Hematopoietic multipotent progenitor cell (in vitro differentiated cells): Measurements from ENCODE around the gene CDH18. TPM values are rescaled to one million over a fixed set of nuclear protein-coding genes. Genes with fewer than 3 reads are reported as not detected.

Experiments used
- DNase-seq, 3 donors: peaks; one replicate each; pipeline ENCODE4 v3.0.0-alpha.2; 2011 to 2015; ENCODE audit warnings: low read depth in 2 of 3, low spot score in 2 of 3
- total RNA-seq: library from RNA; depleted of rRNA; stranded (reverse); fragments of >200 nt; gene quantifications from one replicate; pipeline ENCODE4 v1.2.3, GENCODE V29; 2012

The CDH18 gene
- total RNA-seq, 1 donor: not detected

GRCh38 chr5:19751326-19751725, 236.7 kb downstream of the CDH18 start:
- DNase-seq: no peak

- no peak for DNase-seq
Measured at GRCh38 chr5:19745247-19745646, 242.8 kb downstream of the CDH18 start.

GRCh38 chr5:19739671-19740070, 248.3 kb downstream of the CDH18 start:
- DNase-seq: no peak

GRCh38 chr5:19734776-19735175, 253.2 kb downstream of the CDH18 start:
- DNase-seq: no peak

- no peak for DNase-seq
Measured at GRCh38 chr5:19733612-19734495, 254.1 kb downstream of the CDH18 start.

- DNase-seq: no peak
Measured at GRCh38 chr5:19728571-19728970, 259.4 kb downstream of the CDH18 start.

- DNase-seq: no peak
Measured at GRCh38 chr5:19719109-19719508, 268.9 kb downstream of the CDH18 start.

GRCh38 chr5:19713740-19714139, 274.3 kb downstream of the CDH18 start:
- DNase-seq: no peak

GRCh38 chr5:19709403-19709802, 278.6 kb downstream of the CDH18 start:
- DNase-seq: no peak

- DNase-seq: no peak
Measured at GRCh38 chr5:19706776-19707175, 281.2 kb downstream of the CDH18 start.

GRCh38 chr5:19701731-19702130, 286.3 kb downstream of the CDH18 start:
- DNase-seq: no peak

GRCh38 chr5:19694949-19695611, 292.9 kb downstream of the CDH18 start:
- no peak for DNase-seq

- no peak for DNase-seq
Measured at GRCh38 chr5:19690978-19691377, 297.0 kb downstream of the CDH18 start.

- DNase-seq: no peak
Measured at GRCh38 chr5:19685473-19685872, 302.5 kb downstream of the CDH18 start.

GRCh38 chr5:19676895-19677294, 311.1 kb downstream of the CDH18 start:
- no peak for DNase-seq

- no peak for DNase-seq
Measured at GRCh38 chr5:19660679-19661078, 327.3 kb downstream of the CDH18 start.

- DNase-seq: no peak
Measured at GRCh38 chr5:19655627-19656026, 332.4 kb downstream of the CDH18 start.

- no peak for DNase-seq
Measured at GRCh38 chr5:19638461-19638860, 349.5 kb downstream of the CDH18 start.

- DNase-seq: no peak
Measured at GRCh38 chr5:19630876-19631275, 357.1 kb downstream of the CDH18 start.

- DNase-seq: no peak
Measured at GRCh38 chr5:19626211-19626610, 361.8 kb downstream of the CDH18 start.

GRCh38 chr5:19625562-19625961, 362.4 kb downstream of the CDH18 start:
- no peak for DNase-seq

GRCh38 chr5:19619571-19619970, 368.4 kb downstream of the CDH18 start:
- DNase-seq: peak in 2 of 3 donors; percentile 10 to 62
